Measurements from ENCODE around the gene RASEF.

DNA sequence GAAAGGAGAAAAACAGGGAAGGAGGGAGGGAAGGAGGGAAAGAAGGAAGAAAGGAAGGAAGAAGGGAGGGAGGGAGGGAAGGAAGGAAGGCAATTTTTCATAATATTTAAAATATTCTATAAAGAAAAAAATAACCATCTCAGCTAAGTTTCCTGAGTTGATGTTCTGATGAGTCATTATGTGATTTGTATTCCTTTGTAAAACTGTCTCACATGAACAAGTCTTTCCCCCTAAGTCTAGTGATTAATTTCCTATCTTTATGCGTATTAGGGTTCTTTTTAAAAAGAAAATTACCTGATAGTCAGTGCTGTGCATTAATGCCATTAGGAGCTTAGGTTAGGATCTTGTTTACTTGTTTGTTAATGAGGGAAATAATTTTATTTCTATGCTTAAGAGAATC lies 94.1 kb downstream of the RASEF start:
- TF ChIP-seq, protein P1, sequence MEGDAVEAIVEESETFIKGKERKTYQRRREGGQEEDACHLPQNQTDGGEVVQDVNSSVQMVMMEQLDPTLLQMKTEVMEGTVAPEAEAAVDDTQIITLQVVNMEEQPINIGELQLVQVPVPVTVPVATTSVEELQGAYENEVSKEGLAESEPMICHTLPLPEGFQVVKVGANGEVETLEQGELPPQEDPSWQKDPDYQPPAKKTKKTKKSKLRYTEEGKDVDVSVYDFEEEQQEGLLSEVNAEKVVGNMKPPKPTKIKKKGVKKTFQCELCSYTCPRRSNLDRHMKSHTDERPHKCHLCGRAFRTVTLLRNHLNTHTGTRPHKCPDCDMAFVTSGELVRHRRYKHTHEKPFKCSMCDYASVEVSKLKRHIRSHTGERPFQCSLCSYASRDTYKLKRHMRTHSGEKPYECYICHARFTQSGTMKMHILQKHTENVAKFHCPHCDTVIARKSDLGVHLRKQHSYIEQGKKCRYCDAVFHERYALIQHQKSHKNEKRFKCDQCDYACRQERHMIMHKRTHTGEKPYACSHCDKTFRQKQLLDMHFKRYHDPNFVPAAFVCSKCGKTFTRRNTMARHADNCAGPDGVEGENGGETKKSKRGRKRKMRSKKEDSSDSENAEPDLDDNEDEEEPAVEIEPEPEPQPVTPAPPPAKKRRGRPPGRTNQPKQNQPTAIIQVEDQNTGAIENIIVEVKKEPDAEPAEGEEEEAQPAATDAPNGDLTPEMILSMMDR (IDR thresholded peaks at IDR 0.05 in 4 of 5, conservative IDR thresholded peaks at IDR 0.05 in 1 of 5): no peak
- no peak for TF ChIP-seq POLR2A (IDR thresholded peaks at IDR 0.05)
